ENCODE results near the gene PRDM15.

The PRDM15 gene

GRCh38 chr21:41847066-41847804 lies 31.9 kb downstream of the PRDM15 start:
- Histone ChIP-seq H3K27ac (no peak overlapping the region), H3K4me3 (no peak overlapping the region), H3K4me1 (peaks cover 6 to 71% (median 42%) of the 10 kb centered on the region in 10 experiments; a peak in 19 of 20 replicates), H3K4me2 (peak overlapping the region in 2 of 11 experiments; percentile 3 to 6; a peak in 1 of 22 replicates), H3K36me3 (peaks cover 0 to 49% (median 20%) of the 10 kb centered on the region in 11 experiments; a peak in 18 of 22 replicates), H4K20me1 (peaks cover 0 to 30% (median 0%) of the 10 kb centered on the region in 11 experiments; a peak in 2 of 22 replicates), H3K27me3 (no peaks in the 10 kb centered on the region), H3K9ac (no peak overlapping the region), H3K9me3 (replicated peaks in 1 of 11) (no peaks in the 10 kb centered on the region; a peak in 1 of 22 replicates)
- no peak for TF ChIP-seq Cebpa-rat (IDR thresholded peaks at IDR 0.05)

GRCh38 chr21:41846536-41846935 lies 32.6 kb downstream of the PRDM15 start:
- peaks cover 0 to 44% (median 16%) of the 10 kb centered on the region in 11 experiments; a peak in 15 of 22 replicates for H3K36me3 ChIP-seq
- peaks cover 0 to 26% (median 0%) of the 10 kb centered on the region in 11 experiments; a peak in 2 of 22 replicates for H4K20me1 ChIP-seq
- H3K4me2 ChIP-seq, result no peak overlapping the region; a peak in 1 of 22 replicates
- no peak overlapping the region for H3K9ac ChIP-seq
- H3K27ac ChIP-seq, result no peak overlapping the region
- peaks cover 0 to 6% (median under 1%) of the 10 kb centered on the region in 11 experiments; a peak in 13 of 22 replicates for H3K9me3 ChIP-seq (replicated peaks in 1 of 11)
- TF ChIP-seq Cebpa-rat (IDR thresholded peaks at IDR 0.05), result no peak
- H3K4me3 ChIP-seq, result no peak overlapping the region
- H3K4me1 ChIP-seq, result peaks cover 6 to 64% (median 35%) of the 10 kb centered on the region in 10 experiments; a peak in 19 of 20 replicates
- no peaks in the 10 kb centered on the region for H3K27me3 ChIP-seq

DNA sequence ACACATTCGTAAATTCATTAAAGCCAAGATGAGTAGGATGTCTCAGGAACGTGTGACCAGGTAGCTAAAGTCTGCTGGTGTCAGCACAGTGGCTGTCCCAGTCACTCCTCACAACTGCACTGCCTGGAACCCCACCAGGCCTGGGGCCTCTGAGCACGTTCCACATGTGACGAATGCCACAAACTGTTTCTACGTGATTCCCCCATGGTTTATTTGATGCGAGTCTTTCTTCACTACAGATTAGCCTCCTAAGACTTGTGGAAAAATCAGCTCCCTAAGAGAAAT lies 33.2 kb downstream of the PRDM15 start:
- Histone ChIP-seq H3K4me2 (peak overlapping the region in 1 of 11 experiments; percentile 34; a peak in 2 of 22 replicates), H3K36me3 (peaks cover 3 to 44% (median 20%) of the 10 kb centered on the region in 11 experiments; a peak in 20 of 22 replicates), H3K4me1 (peaks cover 6 to 59% (median 30%) of the 10 kb centered on the region in 10 experiments; a peak in 19 of 20 replicates), H3K27ac (peak overlapping the region in 1 of 11 experiments; percentile 36; a peak in 1 of 22 replicates), H3K27me3 (no peaks in the 10 kb centered on the region), H3K9me3 (replicated peaks in 1 of 11) (peaks cover 4 to 12% (median 6%) of the 10 kb centered on the region in 11 experiments), H4K20me1 (peaks cover 0 to 21% (median 0%) of the 10 kb centered on the region in 11 experiments; a peak in 2 of 22 replicates), H3K4me3 (no peak overlapping the region), H3K9ac (peak overlapping the region in 1 of 11 experiments; percentile 37; a peak in 1 of 22 replicates)
- TF ChIP-seq Cebpa-rat (IDR thresholded peaks at IDR 0.05), result no peak

DNA sequence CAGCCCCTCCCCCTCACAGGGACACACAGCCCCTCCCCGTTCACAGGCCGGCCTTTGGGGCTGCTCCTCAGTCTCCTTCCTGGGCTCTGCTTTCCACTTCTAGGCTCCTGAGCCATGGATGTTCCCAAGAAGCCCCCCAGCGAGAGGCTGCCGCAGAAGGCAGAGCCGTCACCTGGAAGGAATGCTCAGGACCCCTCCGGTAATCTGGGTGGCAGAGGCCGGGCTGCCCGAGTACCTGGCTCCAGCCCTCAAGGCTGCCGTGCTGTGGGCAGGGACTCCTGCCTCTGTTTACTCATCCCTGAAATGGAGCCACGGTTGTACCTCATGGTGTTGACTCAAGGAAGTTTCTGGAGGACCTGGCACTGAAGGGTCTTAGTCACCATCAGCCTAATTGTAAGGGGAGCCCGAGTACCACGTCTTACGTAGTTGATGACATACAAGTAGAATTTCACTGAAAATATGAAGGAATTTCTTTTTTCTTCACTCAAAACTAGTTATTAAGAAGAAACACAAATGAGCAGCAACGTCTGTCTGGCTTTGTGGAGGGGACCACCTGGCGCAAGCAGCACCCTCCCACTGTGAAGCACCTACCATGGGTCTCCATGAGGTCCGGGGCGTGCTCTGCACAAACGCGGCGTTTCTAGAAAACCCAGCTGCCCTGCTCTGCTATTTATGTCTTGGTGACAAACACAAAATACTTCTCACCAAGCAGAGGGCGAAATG lies 33.7 kb downstream of the PRDM15 start:
- H3K4me1 ChIP-seq, result peaks cover 6 to 54% (median 28%) of the 10 kb centered on the region in 10 experiments; a peak in 19 of 20 replicates
- peak overlapping the region in 1 of 11 experiments; percentile 36; a peak in 1 of 22 replicates for H3K27ac ChIP-seq
- no peak overlapping the region for H3K4me3 ChIP-seq
- peaks cover 9 to 17% (median 11%) of the 10 kb centered on the region in 11 experiments for H3K9me3 ChIP-seq (replicated peaks in 1 of 11)
- peak overlapping the region in 5 of 11 experiments; percentile 25 to 34 (median 26); a peak in 6 of 22 replicates for H3K4me2 ChIP-seq
- no peaks in the 10 kb centered on the region for H3K27me3 ChIP-seq
- peak overlapping the region in 1 of 11 experiments; percentile 37; a peak in 1 of 22 replicates for H3K9ac ChIP-seq
- peaks cover 8 to 45% (median 26%) of the 10 kb centered on the region in 11 experiments; a peak in 19 of 22 replicates for H3K36me3 ChIP-seq
- peaks cover 0 to 20% (median 0%) of the 10 kb centered on the region in 11 experiments; a peak in 2 of 22 replicates for H4K20me1 ChIP-seq
- TF ChIP-seq Cebpa-rat (IDR thresholded peaks at IDR 0.05), result no peak

DNA sequence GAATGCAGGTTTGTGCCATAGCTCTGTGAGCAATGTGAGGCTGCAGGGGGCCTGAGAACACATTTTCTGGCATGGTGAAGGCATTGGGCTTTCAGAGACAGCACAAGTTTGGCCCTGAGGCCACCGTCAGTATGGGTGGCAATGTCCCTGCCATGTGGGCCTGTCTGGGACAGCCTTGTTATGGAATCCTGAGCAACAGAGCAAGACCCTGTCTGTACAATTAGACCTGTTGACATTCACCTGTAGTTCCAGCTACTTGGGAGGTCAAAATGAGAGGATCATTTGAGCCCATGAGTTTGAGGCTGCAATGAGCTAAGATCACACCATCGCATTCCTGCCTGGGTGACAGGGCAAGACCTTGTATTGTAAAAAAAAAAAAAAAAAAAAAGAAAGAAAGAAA lies 35.6 kb downstream of the PRDM15 start:
- H3K4me1 ChIP-seq, result peaks cover 7 to 60% (median 36%) of the 10 kb centered on the region in 10 experiments
- peak overlapping the region in 5 of 11 experiments; percentile 2 to 61 (median 20); a peak in 3 of 22 replicates for H3K27ac ChIP-seq
- peak overlapping the region in 9 of 11 experiments; percentile 40 to 77 (median 61); a peak in 17 of 22 replicates for H3K4me2 ChIP-seq
- TF ChIP-seq Cebpa-rat (IDR thresholded peaks at IDR 0.05), result no peak
- H3K9ac ChIP-seq, result 0 out of 22 replicates have a peak overlapping the region, but pooled peaks of 1 of the 11 experiments have one; percentile 21
- H4K20me1 ChIP-seq, result peaks cover 0 to 26% (median 0%) of the 10 kb centered on the region in 11 experiments; a peak in 2 of 22 replicates
- H3K9me3 ChIP-seq (replicated peaks in 1 of 11), result peaks cover 12 to 20% (median 15%) of the 10 kb centered on the region in 11 experiments
- no peak overlapping the region for H3K4me3 ChIP-seq
- peaks cover 9 to 47% (median 26%) of the 10 kb centered on the region in 11 experiments; a peak in 19 of 22 replicates for H3K36me3 ChIP-seq
- H3K27me3 ChIP-seq, result no peaks in the 10 kb centered on the region

DNA sequence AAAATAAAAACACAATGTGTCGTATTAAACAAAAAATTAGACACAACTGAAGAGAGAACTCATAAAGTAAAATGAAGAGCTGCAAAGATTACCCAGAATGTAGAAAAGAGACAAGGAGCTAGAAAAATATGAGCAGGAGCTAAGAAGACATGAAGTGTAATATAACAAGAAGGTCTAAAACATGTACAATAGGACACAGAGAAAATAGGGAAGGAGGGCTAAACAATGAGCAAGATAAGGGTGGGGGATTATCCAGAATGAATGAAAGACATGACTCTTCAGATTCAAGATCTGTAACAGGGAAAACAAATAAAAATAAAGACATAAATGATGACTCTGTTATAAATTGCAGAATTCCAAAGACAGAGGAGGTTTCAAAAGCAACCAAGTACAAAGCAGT lies 38.3 kb downstream of the PRDM15 start:
- no peak for TF ChIP-seq Cebpa-rat (IDR thresholded peaks at IDR 0.05)
- H3K9me3 ChIP-seq (replicated peaks in 1 of 11), result peaks cover 12 to 20% (median 15%) of the 10 kb centered on the region in 11 experiments
- H3K27me3 ChIP-seq, result no peaks in the 10 kb centered on the region
- peaks cover 17 to 47% (median 34%) of the 10 kb centered on the region in 11 experiments for H3K36me3 ChIP-seq
- H4K20me1 ChIP-seq, result peaks cover 0 to 11% (median 0%) of the 10 kb centered on the region in 11 experiments; a peak in 3 of 22 replicates
- H3K27ac ChIP-seq, result no peak overlapping the region
- H3K4me2 ChIP-seq, result no peak overlapping the region
- H3K4me3 ChIP-seq, result no peak overlapping the region
- H3K4me1 ChIP-seq, result peaks cover 8 to 63% (median 49%) of the 10 kb centered on the region in 10 experiments
- no peak overlapping the region for H3K9ac ChIP-seq

DNA sequence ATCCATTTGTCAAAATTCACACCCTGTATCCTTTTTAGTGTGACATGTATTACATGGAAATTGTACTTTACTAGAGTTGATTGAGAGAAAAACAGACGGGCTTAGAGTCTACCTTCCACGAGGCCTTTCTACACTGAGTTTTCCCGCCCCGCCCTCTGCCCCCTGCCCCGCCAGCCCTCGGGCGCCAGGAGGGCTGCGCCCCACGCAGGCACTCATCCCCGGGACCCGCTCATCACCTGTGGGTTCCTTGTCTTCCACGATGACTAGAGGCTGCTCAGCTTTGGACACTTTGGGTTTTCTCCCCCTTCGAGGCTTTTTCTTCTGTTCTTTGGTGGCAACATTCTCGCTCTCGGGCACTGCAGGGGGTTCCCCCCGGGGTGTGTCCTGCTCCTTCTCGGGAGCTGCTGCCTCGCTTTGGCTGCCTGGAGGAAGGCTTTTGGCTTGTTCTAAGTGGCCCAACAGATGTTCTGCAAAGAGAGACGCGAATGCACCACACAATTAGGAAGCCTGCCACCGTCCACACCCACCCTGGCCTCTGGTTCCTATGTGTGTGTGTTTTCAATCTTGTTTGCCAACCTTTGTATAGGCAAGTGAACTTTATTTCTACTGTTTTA lies 39.6 kb downstream of the PRDM15 start:
- H3K4me2 ChIP-seq, result peak overlapping the region in 6 of 11 experiments; percentile 23 to 91 (median 76); a peak in 9 of 22 replicates
- H3K9me3 ChIP-seq (replicated peaks in 1 of 11), result peaks cover 12 to 20% (median 15%) of the 10 kb centered on the region in 11 experiments
- no peak overlapping the region for H3K4me3 ChIP-seq
- no peak overlapping the region for H3K9ac ChIP-seq
- no peaks in the 10 kb centered on the region for H3K27me3 ChIP-seq
- H3K27ac ChIP-seq, result no peak overlapping the region
- H4K20me1 ChIP-seq, result peaks cover 0 to 8% (median 0%) of the 10 kb centered on the region in 11 experiments; a peak in 3 of 22 replicates
- H3K36me3 ChIP-seq, result peaks cover 24 to 57% (median 46%) of the 10 kb centered on the region in 11 experiments
- peaks cover 8 to 65% (median 47%) of the 10 kb centered on the region in 10 experiments for H3K4me1 ChIP-seq
- TF ChIP-seq Cebpa-rat (IDR thresholded peaks at IDR 0.05), result no peak

Data from BLaER1 treated with 17β-estradiol and CSF1 and Interleukin-3, amounts not matched to agents 10 nM and 100 nM (cell line).